ENCODE measurements around the gene STUM. TPM values are rescaled to one million over a fixed set of nuclear protein-coding genes. Genes with fewer than 3 reads are reported as not detected.
"Not testable (repeated sequence)": the region's sequence is repeated elsewhere in the genome, so short reads cannot be mapped to it uniquely, and the experiment has no call there.

The STUM gene
- total RNA-seq, 1 donor from 2014 or later, result 1.4 TPM

DNA sequence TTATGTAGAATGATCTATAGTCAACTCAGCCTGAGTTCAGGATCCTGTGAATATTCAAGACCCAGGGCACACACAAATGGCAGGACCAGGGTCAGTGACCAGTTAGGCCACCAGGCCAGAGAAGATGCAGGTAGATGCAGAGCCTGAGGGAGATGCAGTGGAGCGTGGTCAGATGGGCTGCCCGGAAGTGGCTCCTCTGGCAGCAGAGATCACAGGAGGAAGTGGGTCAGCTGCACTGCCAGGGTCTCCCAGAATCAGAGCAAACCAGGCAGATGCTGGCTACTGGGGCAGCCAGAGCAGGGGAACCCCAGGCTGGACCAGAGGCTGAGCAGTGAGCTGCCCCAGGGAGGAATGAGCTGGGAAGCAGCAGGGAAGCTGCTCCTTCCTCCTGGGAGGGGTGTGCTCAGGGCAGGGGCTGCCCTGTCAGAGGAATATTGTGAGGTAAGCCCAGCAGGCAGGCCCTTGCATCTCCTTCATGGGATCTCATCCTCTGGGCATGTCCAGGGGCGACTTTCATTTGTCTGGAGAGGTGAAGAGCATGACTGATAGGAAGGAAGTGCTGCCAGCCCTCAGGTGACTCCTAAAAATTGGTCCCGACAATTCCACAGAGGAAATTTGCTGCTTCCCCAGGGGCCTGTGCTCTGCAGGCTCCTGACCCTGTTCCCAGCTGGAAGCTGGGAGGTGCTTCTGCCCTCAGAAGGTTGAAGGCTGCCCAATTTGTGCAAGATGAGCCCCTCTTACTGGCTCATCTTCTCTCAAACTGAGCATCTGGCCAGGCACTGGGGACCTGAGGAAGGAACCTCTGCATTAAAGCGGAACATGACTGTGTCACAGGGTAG lies 49.3 kb downstream of the STUM start:
- DNase-seq (ENCODE audit: missing footprints), result no peak
- intact Hi-C loops (cut with DNase I), result no loop called here

DNA sequence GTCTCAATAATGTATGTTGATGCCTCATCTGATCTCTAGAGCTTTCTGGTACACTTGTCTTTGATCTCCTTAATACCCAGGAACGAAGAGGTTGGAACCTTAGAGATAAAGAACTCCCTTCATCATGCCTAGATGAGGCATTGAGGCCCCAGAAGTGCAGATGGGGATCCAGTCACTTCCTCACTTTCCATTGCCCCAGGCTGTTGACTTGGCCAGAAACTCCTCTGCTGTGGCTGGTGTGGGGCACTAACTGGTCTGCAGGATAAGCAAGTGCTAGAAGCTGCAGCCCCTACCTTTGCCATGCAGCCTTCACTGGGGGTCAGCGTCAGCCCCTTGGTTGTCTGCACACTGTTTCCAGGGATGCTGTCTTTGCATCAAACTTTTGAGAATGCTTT lies 49.9 kb downstream of the STUM start:
- ATAC-seq, result no peak
- intact Hi-C loops (cut with DNase I), result no loop called here
- DNase-seq (ENCODE audit: missing footprints), result no peak

More for the DNA sequence above, 49.3 kb downstream of the STUM start:
- no peak for ATAC-seq

DNA sequence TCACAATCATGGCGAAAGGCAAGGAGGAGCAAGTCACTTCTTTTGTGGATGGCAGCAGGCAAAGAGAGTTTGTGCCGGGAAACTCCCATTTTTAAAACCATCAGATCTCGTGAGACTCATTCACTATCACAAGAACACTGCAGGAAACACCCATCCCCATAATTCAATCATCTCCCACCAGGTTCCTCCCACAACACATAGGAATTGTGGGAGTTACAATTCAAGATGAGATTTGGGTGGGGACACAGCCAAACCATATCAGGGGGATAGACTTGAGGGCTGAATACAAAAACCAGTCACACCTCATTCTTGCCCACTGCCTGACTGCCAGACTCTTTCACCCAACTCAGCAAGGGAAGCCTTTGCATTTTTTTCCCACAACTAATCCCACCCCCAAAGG lies 50.4 kb downstream of the STUM start:
- intact Hi-C loops (cut with DNase I); ATAC-seq; DNase-seq (ENCODE audit: missing footprints): not testable (repeated sequence)

DNA sequence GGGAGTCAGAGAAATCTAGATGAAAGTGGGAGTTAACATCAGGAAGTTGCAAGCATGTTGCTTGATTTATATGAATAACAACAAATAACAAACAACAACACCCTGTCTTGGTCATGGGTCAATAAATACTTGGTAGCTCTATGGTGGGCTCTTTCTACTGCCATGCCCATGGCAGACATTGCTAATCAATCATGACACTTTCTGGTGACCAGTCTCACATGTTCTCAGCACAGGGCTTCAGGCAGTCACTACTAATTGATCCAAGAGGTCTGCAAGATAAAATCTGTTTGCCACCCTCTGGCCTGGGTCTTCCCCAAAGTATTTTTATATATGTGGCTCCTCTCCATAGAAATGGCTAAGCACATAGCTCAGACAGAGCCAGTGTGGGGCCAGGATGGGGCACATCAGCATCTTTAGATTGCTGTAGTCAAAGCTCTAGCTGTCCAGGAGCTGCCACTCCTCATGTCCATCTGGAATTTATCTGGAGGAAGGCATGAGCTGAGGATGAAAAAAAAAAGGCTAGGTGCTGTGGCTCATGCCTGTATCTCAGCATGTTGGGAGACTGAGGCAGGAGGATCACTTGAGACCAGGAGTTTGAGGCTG lies 51.2 kb downstream of the STUM start:
- DNase-seq (ENCODE audit: missing footprints) (no peak), ATAC-seq (no peak)
- intact Hi-C loops (cut with DNase I), result loop anchor here (10.0 kb wide), 1 partner anchor 175 kb away; no protein-coding TSS in a partner anchor

DNA sequence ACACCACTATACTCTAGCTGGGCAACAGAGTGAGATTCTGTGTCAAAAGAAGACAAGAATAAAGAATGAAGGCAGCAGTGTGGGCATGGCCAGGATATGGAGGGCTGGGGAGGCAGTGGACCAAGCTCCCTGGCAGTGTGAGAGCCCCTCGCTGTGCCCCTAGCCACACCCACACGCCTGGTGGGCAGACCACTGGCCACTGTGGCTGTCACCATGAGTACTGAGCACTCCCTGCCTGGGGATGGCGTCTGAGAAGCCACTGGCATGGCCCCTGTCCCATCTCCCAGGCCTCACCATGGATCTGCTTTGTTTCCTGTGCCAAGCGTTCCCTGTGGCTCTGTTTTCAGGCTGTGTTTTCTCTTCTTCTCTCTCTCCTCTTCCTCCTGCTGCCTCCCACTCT lies 51.7 kb downstream of the STUM start:
- ATAC-seq, result no peak
- DNase-seq (ENCODE audit: missing footprints), result no peak
- intact Hi-C loops (cut with DNase I), result loop anchor here (10.0 kb wide), 1 partner anchor 175 kb away; no protein-coding TSS in a partner anchor

DNA sequence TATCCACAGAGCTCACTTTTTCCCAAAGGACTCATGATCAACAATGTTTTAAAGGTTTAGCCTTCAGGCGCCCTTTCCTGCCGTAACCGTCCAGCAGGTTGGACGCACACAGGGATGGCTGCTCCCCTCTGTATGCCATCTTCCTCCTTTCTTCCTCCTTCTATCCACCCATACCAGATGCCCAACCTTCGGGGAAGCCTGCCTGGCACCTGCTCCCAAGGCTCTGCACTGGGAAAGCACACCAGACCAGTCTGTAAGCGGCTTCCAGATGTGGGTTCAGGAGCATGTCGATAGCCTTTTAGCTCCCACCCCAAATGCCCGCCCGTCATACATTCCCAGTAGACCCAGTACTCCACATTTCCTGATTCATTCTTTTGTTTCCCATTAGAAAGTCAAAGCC lies 52.9 kb downstream of the STUM start:
- intact Hi-C loops (cut with DNase I), result loop anchor here (10.0 kb wide), 1 partner anchor 177 kb away; no protein-coding TSS in a partner anchor
- DNase-seq (ENCODE audit: missing footprints) (no peak), ATAC-seq (no peak)

DNA sequence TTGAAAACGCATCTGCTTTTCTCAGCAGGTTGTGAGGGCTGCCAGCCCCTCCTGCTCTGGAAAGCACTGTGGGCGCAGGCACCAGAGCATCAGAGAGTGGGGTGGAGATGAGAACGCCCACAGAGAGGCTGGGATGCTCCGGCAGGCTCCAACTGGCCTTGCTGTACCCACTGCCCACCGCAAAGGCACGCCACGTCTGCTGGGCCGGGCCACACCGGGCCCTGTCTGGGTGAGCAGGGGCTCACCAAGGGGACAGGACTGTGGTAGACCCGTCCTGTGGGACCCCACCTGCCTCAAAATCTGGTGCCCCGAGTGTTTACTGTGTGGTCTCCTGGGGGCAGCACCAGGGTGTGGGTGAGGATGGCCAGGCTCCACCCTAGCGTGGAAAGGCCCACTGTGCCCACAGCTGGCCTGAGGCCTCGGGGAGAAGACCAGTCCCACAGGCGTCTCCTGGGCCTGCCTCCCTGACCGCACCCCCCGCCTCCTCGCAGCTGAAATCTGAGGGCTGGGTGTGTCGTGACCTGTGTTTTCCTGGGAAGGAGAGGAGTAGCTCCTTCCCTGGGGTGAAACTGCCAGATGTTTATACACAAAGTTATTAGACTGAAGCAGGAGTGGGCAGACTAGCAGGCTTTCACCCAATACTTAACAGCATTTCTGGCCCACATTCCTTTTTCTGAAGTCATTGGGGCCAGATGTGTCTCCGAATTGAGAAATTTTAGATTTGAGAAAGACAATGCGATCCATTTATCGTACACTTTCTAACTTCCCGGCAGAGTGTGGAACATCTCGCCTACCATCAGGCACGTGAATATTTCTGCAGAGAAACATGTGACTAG lies 53.8 kb downstream of the STUM start:
- DNase-seq (ENCODE audit: missing footprints) (peak; percentile 80), ATAC-seq (peak; percentile 87)
- intact Hi-C loops (cut with DNase I), result loop anchor here (2.0 to 10.0 kb wide), 2 partner anchors 56 to 178 kb away; no protein-coding TSS in a partner anchor

DNA sequence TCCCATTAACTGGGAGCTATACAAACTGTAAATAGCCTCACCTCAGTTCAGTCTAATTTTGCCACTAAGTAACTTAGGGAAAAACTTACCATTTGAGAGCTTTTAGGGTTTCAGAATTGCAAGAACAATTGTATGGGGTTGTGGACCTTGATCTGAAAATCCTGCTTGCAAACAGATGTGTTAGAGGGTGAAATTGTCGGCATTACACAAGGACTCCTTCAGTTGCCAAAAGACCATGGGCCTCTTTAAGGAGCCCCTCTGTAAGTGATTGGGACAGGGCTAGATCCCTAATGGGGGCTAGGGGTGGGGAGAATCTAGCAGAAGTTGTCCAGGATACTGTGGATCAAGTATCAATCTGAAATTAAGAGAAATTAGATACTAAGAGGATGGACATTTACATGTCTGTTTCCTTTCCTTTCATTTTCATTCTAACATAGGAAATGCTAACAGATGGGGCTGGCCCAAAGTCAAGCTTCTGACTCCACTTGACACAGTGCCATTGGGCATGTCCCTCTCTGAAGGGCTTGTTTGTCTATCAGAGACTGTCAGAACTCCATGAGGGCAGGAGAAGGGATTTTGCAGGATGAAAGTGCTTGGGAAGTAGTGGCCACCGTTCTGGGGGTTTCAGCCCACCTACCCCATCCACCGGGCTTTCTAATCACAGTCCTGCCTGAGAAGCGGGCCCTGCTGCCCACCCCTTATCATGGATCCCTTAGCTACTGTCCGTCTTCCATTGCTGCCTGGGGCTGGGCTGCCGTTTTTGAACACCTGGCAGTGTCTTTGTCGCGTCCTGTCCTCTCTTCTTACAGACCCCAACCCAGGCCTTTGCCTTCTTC lies 54.7 kb downstream of the STUM start:
- DNase-seq (ENCODE audit: missing footprints) (no peak), ATAC-seq (peak; percentile 70)
- intact Hi-C loops (cut with DNase I), result loop anchor here (2.0 to 10.0 kb wide), 2 partner anchors 56 to 178 kb away; no protein-coding TSS in a partner anchor

DNA sequence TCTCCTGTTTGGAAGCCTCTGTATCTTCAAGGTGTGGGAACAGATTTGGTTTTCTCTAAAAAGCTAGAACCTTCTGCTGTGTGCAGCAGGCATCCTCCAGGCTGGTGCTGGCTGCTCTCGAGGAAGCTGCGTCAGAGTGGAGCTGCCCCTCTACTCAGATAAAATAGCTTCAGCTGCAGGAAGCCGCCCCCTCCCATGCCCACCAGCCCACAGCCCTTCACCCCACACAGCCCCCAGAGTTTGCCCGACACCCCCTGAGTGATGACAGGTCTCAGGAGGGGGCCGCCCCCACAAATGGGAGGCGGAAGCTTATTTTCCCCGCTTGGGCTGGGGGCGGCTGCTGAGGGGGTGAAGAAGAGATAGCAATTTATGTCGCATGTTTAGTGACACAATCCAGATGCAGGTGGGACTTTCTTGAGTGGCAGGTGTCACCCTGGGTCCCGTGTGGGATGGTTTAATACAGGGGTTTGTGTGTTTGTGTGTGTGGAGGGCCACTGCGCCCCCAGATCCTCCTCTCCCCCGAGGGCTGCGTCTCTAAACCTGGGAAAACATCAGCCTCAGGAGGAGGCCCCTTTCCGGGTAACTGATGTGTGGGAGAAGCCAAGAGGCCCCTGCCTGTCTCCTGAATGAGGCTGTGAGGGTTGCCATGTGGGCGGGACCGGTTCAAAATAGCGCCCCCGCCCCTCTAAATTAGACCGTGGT lies 55.4 kb downstream of the STUM start:
- intact Hi-C loops (cut with DNase I), result loop anchor here (2.0 to 10.0 kb wide), 2 partner anchors 57 to 179 kb away; no protein-coding TSS in a partner anchor
- DNase-seq (ENCODE audit: missing footprints), result no peak

DNA sequence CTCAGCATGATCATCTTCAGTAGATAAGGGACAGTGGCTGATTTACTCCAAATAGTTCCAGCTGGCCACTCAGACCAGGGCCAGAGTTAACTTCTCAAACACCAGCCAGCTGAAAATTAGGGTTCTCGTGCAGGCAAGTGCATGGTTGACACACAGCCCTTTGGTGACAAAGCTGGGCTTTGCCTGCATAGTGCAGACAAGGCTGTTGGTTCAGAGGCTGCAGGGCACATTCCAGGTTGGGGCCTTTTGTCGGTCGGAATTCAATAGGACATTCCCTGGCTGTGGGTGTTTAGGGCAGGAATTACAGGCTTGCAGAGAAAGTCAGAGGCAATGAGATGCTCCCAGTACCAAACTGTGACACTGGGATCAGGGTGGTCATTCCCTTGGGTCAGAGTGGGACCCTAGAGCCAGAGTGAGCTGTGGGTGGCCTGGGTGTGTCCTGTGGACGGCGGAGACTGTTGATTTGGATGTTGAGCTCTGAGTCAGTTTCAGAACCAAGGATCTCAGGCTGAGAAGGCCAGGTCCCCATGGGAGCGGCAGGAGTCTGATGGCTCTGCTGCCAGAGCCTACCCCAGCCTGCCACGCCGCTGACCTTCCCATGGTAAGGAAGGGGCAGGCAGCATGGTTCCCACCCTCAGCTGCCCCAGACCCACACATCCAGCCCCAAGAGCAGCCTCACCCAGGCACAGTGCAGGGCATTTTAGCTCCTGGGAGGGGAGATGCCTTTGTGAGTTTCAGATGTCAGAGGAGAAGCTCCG lies 56.2 kb downstream of the STUM start:
- ATAC-seq, result no peak
- DNase-seq (ENCODE audit: missing footprints), result no peak
- intact Hi-C loops (cut with DNase I), result loop anchor here (10.0 kb wide), 1 partner anchor 180 kb away; no protein-coding TSS in a partner anchor

More for the DNA sequence above, 55.4 kb downstream of the STUM start:
- no peak for ATAC-seq

DNA sequence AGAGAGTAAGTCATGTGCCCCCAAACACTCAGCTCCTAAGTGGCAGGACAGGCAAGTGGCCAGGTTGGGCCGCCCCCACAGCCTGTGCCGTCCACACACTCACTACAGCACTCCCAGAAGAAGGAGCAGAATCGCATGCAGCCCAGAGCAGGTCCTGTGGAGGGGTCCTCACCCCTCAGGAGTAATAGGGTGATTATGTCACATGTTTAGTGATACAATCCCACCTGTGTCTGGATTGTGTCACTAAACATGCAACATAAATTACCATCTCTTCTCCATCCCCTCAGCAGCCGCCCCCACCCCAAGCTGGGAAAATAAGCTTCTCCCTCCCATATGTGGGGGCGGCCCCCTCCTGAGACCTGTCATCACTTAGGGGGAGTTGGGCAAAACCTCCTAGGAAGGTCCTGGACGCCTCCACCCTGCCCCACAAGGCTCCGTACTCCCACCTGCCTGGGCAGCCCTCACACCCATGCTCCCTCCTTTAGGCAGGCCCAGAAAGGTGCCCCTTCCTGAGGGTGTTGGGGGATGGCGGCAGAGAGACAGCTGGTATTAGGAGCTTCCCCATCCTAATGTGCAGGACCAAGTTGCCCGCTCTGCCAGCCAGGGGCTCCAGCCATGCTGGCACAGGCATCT lies 56.9 kb downstream of the STUM start:
- intact Hi-C loops (cut with DNase I), result loop anchor here (10.0 kb wide), 1 partner anchor 181 kb away; no protein-coding TSS in a partner anchor
- DNase-seq (ENCODE audit: missing footprints), result no peak
- no peak for ATAC-seq

DNA sequence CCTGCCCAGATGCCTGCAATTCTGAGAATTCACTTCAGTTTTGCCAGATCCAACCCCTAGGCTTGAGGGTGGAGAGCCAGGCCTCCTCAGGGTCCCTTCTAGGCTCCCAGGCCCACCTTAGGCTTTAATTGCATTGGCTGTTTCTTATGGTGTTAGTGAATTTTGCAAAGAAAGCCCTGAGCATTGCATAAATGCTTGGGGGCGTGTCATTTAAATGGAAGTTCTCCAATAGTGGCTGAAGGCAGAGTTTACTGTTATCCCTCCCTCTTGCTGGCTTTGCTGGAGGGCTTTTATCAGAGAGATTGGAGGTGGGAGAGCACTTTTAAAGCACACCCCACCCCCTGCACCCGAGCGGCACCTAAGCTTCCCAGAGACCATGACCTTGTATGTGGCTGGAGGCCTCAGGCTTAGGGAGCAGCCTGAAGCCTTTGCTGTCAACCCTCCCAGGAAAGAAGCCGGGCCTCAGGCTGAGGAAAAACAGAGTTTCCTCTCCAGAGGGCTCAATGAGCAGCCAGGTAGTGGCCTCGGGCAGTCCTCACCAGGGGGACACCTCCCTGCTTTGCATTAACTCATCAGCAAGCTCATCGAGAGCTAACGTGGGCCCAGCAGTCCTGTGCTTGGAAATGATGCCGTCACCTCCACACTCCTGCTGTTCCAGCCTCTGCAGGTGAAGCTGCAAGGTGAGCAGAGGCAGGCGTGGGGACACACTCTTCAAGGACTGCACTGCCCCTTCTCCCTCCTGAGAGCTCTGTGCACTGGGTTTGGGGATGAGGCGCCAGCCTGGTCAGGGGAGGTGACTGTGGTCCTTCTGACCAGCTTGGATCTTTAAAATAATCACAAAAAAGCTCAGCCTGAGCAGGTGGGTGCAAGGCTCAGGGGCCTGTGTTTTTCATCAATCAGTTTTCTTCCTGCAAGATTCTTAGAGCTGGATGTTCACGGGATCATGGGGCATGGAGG lies 58.0 kb downstream of the STUM start:
- intact Hi-C loops (cut with DNase I), result loop anchor here (10.0 kb wide), 1 partner anchor 182 kb away; no protein-coding TSS in a partner anchor
- ATAC-seq, result no peak
- DNase-seq (ENCODE audit: missing footprints), result no peak

DNA sequence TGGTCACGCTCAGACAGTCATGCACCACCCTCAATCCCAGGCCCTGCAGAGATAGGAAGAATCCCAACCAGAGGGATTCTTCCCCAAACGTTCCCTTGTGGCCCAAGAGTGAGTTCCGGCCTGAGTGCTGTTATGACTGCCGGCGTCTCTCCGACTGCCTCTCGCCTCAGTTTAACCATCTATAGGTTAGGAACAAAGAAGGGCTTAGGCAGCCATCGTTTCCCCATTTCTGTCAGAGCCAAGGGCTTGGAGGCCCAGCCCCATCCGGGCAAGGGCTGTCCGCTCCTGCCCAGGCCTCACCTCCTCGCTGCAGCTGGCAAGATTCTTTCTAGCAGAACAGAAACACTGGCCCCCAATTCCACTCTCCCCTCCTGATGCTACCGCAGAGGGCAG lies 58.7 kb downstream of the STUM start:
- no peak for DNase-seq (ENCODE audit: missing footprints)
- intact Hi-C loops (cut with DNase I), result loop anchor here (10.0 kb wide), 1 partner anchor 182 kb away; no protein-coding TSS in a partner anchor
- no peak for ATAC-seq

DNA sequence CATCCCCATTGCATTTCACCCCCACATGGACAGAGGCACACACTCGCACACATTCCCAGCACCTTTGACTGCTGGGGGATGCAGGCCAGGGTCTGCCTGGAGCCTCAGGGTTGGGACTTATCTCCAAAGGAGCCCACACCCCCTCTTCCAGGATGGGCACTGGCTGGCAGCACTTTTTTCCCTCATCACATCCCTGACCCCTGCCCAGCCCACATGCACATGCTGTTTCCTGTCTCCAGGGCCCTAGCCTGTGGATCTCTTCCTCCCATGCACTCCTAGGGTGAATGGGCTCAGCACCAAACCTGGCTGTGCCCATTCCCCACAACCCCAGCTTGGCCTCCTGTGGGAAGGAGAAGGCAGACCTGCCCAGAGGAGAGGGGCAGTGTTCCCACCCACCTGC lies 59.3 kb downstream of the STUM start:
- intact Hi-C loops (cut with DNase I), result loop anchor here (2.0 to 10.0 kb wide), 2 partner anchors 57 to 183 kb away; no protein-coding TSS in a partner anchor
- ATAC-seq (no peak), DNase-seq (ENCODE audit: missing footprints) (no peak)
